ENCODE results near the gene S100B. TPM values are rescaled to one million over a fixed set of nuclear protein-coding genes. Genes with fewer than 3 reads are reported as not detected.

S100B gene
- total RNA-seq, 3 donors from 2014 or later: 25.6 to 242 (median 61.3) TPM

DNA sequence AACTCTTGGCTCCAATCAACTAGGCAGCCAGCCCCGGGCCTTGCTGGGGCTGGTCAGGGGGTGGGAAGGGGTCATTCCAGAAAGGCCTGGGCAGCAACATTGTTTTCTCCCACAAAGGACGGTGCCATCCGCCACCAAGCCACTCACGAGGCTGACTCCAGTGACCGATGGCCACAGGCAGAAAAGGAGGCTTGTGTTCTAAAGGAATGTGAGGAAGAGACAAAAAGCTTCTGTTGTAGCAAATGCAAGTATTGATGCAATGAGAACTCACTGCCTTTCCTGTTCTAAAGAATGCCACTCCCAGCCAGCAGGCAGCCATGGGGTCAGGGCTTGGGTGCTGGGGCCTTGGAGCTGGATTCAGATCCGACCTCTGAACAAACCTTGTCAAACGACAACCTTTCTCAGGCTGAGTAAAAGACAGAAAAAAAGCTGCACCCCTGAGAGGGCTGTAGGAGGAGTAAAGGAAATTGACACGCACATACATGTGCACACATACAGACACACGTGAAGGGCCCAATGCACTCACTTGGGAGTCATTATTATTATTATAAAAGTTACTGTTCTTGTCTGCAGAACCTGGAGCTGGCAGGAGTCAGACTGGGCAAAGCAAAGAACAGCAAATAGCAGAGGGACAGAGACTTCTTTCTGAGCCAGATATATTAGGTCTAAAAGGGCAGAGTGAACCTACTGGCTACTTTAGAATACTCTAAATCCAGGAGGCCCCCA is 16.7 kb upstream of the S100B start:
- intact Hi-C loops (cut with DNase I; ENCODE audit: low total_unique reads): no loop called here
- peaks cover 8 to 11% of the 10 kb centered on the region in 2 donors for H3K9me3 ChIP-seq
- H3K27ac ChIP-seq: peak overlapping the region; percentile 82 to 88
- peak in 1 of 2 donors; percentile 73 for DNase-seq (ENCODE audit: low spot score in 2 of 2)
- H3K4me1 ChIP-seq: peaks cover 0 to 7% of the 10 kb centered on the region in 2 donors
- TF ChIP-seq POLR2A (IDR thresholded peaks at IDR 0.05) (no peak), POLR2AphosphoS5 (IDR thresholded peaks at IDR 0.05) (peak in 1 of 3 donors; percentile 51)
- TF ChIP-seq, protein P1, sequence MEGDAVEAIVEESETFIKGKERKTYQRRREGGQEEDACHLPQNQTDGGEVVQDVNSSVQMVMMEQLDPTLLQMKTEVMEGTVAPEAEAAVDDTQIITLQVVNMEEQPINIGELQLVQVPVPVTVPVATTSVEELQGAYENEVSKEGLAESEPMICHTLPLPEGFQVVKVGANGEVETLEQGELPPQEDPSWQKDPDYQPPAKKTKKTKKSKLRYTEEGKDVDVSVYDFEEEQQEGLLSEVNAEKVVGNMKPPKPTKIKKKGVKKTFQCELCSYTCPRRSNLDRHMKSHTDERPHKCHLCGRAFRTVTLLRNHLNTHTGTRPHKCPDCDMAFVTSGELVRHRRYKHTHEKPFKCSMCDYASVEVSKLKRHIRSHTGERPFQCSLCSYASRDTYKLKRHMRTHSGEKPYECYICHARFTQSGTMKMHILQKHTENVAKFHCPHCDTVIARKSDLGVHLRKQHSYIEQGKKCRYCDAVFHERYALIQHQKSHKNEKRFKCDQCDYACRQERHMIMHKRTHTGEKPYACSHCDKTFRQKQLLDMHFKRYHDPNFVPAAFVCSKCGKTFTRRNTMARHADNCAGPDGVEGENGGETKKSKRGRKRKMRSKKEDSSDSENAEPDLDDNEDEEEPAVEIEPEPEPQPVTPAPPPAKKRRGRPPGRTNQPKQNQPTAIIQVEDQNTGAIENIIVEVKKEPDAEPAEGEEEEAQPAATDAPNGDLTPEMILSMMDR (IDR thresholded peaks at IDR 0.05): no peak
- no peaks in the 10 kb centered on the region for H3K27me3 ChIP-seq
- no peak overlapping the region for H3K4me3 ChIP-seq
- no peaks in the 10 kb centered on the region for H3K36me3 ChIP-seq

GRCh38 chr21:46620846-46621245 is 16.0 kb upstream of the S100B start:
- Histone ChIP-seq H3K27ac (peak overlapping the region; percentile 82 to 88), H3K4me1 (peaks cover 0 to 7% of the 10 kb centered on the region in 2 donors), H3K4me3 (no peak overlapping the region), H3K27me3 (no peaks in the 10 kb centered on the region), H3K36me3 (no peaks in the 10 kb centered on the region), H3K9me3 (peaks cover 7 to 9% of the 10 kb centered on the region in 2 donors)
- intact Hi-C loops (cut with DNase I; ENCODE audit: low total_unique reads): no loop called here
- DNase-seq (ENCODE audit: low spot score in 2 of 2): no peak
- TF ChIP-seq POLR2A (IDR thresholded peaks at IDR 0.05): no peak
- TF ChIP-seq, protein P1 (IDR thresholded peaks at IDR 0.05): no peak
- no peak for TF ChIP-seq POLR2AphosphoS5 (IDR thresholded peaks at IDR 0.05)

DNA sequence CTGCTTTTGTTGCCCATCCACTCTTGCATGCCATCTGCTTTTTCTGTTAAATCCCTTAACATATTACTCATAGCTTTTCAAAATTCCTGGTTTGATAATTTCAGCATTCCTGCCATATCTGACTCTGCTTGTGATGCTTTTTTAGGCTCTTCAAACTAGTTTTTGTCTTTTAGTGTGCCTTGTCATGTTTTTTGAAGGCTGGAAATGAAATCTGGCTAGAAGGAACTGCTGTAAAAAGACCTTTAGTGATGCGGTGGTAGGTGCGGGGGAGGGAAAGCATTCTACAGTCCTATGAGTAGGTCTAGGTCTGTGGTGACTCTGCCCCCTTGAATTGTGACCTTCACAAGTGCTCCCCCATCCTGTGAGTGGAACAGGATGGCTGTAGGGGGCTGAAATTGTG is 15.0 kb upstream of the S100B start:
- intact Hi-C loops (cut with DNase I; ENCODE audit: low total_unique reads): no loop called here
- TF ChIP-seq, protein P1 (IDR thresholded peaks at IDR 0.05): no peak
- TF ChIP-seq POLR2AphosphoS5 (IDR thresholded peaks at IDR 0.05) (no peak), POLR2A (IDR thresholded peaks at IDR 0.05) (no peak)
- no peak overlapping the region for H3K4me3 ChIP-seq
- peaks cover 0 to 7% of the 10 kb centered on the region in 2 donors for H3K4me1 ChIP-seq
- H3K27ac ChIP-seq: no peak overlapping the region
- DNase-seq (ENCODE audit: low spot score in 2 of 2): no peak
- no peaks in the 10 kb centered on the region for H3K36me3 ChIP-seq
- H3K27me3 ChIP-seq: no peaks in the 10 kb centered on the region
- no peaks in the 10 kb centered on the region for H3K9me3 ChIP-seq

GRCh38 chr21:46618738-46619379 is 14.0 kb upstream of the S100B start:
- Histone ChIP-seq H3K4me3 (no peak overlapping the region), H3K9me3 (no peaks in the 10 kb centered on the region), H3K27ac (no peak overlapping the region), H3K36me3 (no peaks in the 10 kb centered on the region), H3K27me3 (no peaks in the 10 kb centered on the region), H3K4me1 (peaks cover 0 to 7% of the 10 kb centered on the region in 2 donors)
- TF ChIP-seq, protein P1 (IDR thresholded peaks at IDR 0.05): no peak
- TF ChIP-seq POLR2AphosphoS5 (IDR thresholded peaks at IDR 0.05) (no peak), POLR2A (IDR thresholded peaks at IDR 0.05) (no peak)
- intact Hi-C loops (cut with DNase I; ENCODE audit: low total_unique reads): no loop called here
- DNase-seq (ENCODE audit: low spot score in 2 of 2): no peak

All from breast epithelium (tissue), 4 donors.